Esophagus muscularis mucosa (tissue), 4 donors: ENCODE data around the gene MAVS.
"Not testable (repeated sequence)": the region's sequence is repeated elsewhere in the genome, so short reads cannot be mapped to it uniquely, and the experiment has no call there.

ENCODE experiments used
- EP300 ChIP-seq: sonication (generic); formaldehyde crosslinking; IDR thresholded peaks from one replicate; pipeline ENCODE4 v1.6.1; 2017; ENCODE audit warnings: antibody characterized with exemption
- POLR2A ChIP-seq: fragments of 450-650 bp; IDR thresholded peaks from one replicate; pipeline ENCODE4 v1.6.1; 2017; ENCODE audit warnings: antibody characterized with exemption, moderate library complexity, mild to moderate bottlenecking, low read depth
- POLR2AphosphoS5 ChIP-seq, 2 donors: sonication (generic); formaldehyde crosslinking; IDR thresholded peaks; one replicate each; pipeline ENCODE4 v1.6.1; 2017; ENCODE audit warnings: antibody characterized with exemption in 2 of 2
- TF ChIP-seq, protein P1 (sequence below), 3 experiments: fragments of 200-600 bp in 2 of 3; fragments of 450-650 bp in 1 of 3; sonication (generic) in 2 of 3; IDR thresholded peaks; one replicate each; pipeline ENCODE4 v1.5.1; 2017 to 2019; ENCODE audit warnings: antibody characterized with exemption in 3 of 3, mild to moderate bottlenecking in 2 of 3, moderate library complexity in 1 of 3

DNA sequence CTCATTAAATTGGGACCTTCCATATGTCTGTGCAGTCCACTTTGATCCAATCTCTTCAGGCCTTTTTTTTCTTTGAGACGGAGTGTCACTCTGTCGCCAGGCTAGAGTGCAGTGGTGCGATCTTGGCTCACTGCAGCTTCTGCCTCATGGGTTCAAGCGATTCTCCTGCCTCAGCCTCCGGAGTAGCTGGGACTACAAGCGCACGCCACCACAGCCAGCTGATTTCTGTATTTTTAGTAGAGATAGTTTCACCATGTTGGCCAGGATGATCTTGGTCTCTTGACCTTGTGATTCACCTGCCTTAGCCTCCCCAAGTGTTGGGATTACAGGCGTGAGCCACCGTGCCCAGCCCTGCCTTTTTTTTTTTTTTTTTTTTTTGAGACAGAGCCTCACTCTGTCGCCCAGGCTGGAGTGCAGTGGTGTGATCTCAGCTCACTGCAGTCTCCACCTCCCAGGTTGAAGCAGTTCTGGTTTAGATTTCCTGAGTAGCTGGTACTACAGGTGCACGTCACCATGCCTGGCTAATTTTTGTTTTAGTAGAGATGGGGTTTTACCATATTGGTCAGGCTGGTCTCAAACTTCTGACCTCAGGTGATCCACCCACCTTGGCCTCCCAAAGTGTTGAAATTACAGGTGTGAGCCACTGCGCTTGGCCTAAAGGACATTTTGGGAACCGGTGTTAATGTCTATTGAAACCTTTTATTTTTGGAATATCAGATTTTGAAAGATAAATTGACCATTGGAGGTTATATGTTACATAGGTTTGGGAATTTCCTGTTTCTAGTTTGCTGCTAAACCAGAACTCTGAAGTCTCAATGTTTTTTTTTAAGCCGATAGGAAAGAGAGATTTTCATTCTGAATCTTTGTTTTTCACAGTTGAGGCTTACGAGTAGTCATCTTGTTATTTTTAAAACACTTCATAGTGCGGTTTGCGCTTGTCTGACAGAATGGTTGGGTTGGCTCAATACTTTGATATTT is 60.4 kb downstream of the MAVS start:
- not testable (repeated sequence) for TF ChIP-seq POLR2AphosphoS5 (IDR thresholded peaks at IDR 0.05); POLR2A; EP300
- TF ChIP-seq, protein P1, sequence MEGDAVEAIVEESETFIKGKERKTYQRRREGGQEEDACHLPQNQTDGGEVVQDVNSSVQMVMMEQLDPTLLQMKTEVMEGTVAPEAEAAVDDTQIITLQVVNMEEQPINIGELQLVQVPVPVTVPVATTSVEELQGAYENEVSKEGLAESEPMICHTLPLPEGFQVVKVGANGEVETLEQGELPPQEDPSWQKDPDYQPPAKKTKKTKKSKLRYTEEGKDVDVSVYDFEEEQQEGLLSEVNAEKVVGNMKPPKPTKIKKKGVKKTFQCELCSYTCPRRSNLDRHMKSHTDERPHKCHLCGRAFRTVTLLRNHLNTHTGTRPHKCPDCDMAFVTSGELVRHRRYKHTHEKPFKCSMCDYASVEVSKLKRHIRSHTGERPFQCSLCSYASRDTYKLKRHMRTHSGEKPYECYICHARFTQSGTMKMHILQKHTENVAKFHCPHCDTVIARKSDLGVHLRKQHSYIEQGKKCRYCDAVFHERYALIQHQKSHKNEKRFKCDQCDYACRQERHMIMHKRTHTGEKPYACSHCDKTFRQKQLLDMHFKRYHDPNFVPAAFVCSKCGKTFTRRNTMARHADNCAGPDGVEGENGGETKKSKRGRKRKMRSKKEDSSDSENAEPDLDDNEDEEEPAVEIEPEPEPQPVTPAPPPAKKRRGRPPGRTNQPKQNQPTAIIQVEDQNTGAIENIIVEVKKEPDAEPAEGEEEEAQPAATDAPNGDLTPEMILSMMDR (IDR thresholded peaks at IDR 0.05) = not testable (repeated sequence)
